GM19467 (cell line): ENCODE measurements around the gene BOD1L1.

Source experiments
- ATAC-seq: cut with Tn5 transposase; IDR thresholded peaks from one replicate; pipeline ENCODE4 v1.9.1; 2021; ENCODE audit warnings: mild to moderate bottlenecking, moderate library complexity; ENCODE audit not compliant: unreplicated experiment

The BOD1L1 gene

DNA sequence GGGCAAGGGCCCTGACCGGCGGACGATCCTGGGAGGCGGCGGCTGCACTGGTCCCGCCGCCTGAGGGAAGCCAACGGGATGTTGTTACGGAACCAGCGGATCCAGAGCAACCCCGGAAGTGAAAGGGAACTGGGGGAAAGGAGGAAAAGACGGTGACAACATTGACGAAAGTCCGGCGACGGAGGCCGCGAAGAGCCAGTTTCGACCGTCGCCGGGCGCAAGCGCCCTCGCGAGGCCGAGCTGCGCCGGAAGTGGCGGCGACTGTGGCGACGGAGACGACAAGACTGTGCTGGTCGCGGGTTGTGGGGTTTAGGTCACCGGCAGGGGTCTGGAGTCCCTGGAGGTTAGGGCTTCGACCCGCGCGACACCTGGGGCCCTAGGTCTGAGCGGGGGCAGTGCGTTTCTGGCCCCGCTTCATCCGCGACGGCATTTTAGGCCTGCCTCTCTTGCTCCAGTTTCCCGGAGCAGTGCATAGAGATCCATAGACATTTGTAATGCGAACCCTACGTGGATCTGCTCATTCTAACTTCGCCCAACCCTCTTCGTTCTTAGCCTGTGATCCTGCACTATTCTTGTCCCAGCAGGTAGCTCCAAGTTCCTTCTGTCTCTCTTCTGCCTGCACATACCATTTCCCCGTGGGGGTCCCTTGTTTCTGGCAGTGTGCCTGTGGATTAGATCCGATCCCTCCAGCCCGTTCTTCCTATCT is at the start of gene BOD1L1:
BOD1L1 (minus strand) TSS at position 120 of the 706 bp plus-strand sequence. CDS start 138 bp downstream, outside the sequence.
- peak; percentile 94 for ATAC-seq

DNA sequence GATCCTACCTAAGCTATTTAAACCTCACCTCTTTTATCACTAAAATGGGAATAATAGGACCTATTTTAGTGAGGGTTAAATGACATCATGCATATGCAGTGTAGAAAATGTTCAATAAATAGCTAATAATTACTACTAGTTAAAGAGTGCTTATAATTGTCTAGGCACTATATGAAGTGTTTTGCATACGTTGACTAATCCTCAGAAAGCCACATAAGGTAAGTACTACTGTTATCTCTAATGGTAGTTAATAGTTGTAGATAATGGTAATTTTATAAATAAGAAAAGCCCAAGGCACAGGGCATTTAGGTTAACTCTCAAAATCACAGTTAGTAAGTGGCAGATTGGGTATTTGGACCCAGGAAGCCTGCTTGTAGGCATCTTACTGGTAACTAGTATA is 47.4 kb upstream of the BOD1L1 start:
- ATAC-seq, result no peak

DNA sequence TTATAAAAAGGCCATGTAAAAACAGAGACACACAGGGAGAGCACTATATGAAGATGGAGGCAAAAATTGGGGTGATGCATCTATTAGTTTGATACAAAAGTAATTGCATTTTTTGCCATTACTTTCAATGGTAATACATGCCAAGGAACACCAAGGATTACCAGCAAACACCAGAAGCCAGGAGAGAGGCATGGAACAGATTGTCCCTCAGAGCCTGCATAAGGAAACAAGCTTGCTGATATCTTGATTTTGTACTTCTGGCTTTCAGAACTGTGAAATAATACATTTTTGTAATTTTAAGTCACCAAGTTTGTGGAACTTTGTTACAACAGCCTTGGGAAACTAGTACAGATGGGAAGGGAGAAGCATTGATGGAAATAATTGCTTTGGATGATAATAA is 45.6 kb upstream of the BOD1L1 start:
- no peak for ATAC-seq

DNA sequence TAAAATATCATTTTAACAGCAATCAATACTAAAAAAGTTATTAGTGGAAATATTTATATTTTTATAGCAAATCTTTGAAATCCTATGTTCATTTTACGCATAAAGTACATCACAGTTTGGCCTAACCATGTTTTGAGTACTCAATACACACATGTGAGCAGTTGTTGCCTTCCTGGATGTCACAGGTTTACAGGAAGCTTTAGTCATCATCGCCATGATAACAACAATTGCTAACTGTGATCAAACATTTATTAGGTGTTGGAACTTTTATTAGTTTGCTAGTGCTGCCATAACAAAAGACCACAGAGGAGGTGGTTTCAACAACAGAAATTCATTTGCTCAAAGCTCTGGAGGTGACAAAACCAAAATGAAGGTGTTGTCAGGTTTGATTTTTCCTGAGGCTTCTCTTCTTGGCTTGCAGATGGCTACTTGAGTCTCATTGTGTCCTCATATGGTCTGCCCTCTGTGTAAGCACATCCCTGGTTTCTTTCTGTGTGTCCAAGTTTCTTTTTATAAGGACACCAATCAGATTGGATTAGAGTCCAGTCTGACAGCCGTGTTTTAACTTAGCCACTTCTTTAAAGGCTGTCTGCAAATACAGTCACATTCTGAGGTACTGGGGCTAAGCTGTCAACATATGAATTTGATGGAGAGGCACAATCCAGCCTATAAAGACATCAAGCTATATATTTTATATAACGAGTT is 43.1 kb upstream of the BOD1L1 start:
- ATAC-seq, result no peak

DNA sequence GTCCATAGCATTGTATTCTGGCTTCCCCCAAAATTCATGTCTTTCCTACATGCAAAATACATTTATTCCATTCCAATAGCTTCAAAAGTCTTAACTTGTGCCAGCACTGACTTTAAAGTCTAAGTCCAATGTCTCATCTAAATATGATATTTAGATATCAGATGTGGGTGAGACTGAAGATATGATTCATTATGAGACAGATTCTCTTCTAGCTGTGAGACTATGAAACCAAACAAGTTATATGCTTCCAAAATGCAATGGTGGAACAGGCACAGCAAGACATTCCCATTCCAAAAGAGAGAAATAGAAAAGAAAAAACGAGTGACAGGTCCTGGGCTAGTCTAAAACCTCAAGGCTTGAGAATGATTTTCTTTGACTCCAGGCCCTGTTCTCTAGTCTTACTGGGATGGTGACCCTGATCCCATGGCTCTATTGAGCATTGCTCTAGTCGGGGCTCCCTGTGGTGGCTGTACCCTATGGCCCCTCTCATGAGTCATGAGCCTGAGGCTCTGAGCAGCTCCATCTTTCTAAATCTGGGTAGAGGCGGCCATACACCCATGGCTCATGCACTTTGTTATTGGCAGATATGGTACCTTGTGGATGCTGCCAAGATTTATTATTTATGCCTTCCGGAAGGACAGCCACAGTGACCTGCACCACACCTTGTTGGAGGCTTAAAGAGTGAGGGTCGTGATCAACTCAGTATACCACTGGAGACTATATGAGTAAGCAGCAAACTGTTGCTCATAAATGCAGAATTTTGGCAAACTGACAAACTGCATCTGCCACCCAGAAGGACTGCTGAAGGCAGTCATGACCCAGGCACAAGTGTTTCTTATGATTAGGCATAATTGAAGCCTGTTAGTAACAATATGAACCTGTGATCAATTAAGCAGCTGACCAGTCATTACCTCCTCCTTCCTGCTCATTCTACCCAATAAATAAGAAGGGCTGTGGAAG is 38.5 kb upstream of the BOD1L1 start:
- ATAC-seq, result no peak

DNA sequence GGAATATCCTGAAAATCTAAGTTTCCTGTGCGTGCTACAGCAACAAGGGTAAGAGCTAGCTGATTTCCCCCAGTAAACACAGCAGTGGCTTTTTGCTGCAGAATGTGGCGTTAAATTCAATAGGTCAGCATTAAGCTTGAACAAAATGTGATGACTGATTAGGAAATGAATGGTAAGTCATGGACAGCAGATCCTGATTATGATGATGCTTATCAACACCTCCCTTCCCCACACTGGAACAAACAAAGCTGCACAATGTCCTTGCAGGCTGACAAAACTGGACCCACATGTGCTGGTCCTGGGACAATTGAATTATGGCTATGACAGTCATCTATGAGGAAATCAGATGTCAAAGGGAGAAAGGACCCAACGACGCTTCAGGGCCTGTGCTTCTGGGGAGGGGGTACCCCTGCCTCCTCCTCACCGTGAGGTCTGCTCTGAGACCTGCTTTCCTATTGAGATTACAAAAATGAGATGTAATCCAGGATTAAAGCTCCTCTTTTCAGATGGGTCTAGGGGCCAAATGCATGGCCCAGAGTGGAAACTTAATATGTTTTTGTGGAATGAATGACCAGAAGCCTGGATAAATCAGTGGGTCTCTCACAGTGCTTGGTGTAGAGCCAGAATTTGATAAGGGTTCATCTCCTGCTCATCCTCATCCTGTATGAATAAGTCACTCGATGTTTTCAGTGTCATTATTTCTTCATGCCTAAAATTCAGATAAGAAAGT is 32.0 kb upstream of the BOD1L1 start:
- no peak for ATAC-seq

DNA sequence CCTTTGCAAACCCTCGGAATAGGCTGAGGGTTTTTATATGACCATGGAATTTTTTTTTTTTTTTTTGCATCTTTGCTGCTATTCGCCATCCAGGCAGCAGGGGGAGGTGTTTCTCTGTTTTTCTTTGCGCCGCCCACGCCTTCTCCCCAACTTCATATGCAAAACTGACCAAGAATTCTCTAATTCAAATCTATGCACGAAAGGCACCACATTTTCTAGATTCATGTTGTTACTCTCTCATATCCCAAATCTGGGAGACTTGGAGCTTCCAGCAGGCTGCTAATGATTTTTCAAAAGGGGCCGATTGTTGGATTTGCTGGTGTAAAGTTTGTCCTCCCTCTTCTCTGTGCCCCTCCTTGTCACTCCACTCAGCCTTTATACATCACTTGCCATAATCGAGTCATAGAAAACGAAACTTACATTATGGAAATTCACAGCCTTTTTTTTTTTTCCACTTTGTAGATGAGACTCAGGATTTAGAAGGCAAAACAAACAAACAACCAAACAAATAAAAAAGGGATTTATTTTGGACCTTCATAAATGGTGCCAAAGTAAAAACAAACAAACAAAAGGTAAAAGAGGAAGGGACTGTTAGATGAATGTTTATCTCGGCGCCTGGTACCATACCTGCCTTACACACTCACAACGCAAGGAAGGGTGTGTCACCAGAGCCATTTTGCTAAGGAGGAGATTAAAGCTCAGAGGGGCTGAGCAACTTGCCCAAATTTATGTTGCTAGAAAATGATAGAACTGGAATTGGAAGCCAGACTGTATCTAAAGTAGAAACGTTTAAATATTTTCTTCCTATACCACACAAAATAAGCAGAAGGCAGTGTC is 29.3 kb upstream of the BOD1L1 start:
- no peak for ATAC-seq

DNA sequence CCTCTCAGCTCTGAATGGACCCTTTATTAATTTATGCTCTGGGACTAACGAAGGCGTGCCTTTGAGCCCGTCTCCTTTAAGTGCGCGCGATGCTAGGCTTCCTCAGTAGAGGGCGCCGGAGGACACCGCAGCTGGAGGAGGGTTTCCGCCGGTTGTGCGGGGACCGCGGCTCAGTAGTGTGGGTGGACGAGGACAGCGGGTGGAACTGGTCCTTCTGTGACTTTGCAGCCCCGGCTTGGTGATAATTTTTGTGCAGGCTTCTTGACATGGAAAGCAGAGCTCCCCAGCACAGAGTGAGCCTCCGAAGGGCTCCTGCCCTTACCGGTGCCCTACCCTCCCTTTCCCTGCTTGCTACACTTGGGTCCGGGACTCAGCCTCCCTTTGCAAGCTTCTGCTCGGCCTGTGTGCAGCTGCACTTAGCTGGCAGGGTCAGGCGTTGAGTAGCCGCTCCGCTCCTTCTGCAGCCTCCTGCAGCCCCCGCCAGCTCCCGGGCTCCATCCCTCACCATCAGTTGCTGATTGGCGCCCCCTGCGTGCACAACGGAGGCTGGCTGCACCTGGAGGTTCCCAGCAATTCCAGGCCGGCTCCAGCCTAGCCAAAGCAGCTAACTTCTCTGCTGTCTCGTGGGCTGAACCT is 26.8 kb upstream of the BOD1L1 start:
- ATAC-seq, result peak; percentile 90

DNA sequence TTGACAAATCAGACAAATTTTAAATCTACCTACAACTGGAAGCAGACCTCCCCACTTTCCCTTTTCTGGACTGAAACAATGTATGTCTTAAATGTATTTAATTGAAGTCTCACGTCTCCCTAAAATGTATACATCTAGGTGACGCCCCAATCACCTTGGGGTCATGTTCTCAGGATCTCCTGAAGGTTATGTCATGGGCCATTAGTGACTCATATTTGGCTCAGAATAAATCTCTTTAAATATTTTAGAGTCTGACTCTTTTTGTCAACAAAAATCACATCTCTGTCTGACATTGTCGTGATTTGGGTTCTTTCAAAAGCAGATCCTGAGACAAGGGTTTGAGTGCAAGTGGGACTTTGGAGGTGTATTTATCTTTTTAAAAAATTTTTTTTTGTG is 26.2 kb upstream of the BOD1L1 start:
- no peak for ATAC-seq

DNA sequence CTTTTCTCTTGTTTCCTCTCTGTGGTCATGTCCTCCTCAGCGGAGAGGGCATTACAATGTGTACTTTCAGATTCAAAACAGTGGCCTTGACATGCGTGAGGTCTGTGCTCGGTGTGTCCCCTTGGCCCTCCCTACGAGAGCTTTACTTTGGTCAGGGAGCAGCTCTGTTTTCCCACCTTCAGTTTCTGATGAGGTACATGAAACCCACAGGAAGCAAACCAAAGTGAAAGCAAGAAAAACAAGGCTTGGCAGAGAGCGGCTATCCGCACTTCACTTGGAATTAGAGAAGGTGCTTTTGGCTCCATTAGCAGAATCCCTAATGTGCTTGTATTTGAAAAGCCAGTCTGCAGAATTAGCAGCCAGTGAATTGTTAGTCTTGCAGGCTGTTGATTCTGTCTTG is 19.5 kb upstream of the BOD1L1 start:
- ATAC-seq, result no peak

DNA sequence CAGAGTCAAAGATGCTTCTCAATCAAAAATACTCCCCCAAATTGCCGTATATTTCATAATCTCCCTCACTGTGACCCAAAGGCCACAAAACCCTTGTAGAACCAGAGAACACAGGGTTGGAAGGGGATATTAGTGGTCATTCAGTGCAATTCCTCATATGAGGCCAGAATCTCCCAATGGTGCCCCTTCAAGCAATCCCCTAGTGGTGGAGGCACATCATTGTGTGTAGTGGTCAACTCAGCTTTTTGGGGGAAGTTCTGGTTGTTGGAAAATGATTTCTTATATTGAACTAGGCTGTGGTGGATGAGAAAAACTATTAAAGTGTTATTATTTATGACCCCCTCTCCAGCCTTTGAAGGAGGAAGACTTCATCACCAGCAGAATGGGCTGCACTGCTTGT is 17.6 kb upstream of the BOD1L1 start:
- ATAC-seq, result no peak

DNA sequence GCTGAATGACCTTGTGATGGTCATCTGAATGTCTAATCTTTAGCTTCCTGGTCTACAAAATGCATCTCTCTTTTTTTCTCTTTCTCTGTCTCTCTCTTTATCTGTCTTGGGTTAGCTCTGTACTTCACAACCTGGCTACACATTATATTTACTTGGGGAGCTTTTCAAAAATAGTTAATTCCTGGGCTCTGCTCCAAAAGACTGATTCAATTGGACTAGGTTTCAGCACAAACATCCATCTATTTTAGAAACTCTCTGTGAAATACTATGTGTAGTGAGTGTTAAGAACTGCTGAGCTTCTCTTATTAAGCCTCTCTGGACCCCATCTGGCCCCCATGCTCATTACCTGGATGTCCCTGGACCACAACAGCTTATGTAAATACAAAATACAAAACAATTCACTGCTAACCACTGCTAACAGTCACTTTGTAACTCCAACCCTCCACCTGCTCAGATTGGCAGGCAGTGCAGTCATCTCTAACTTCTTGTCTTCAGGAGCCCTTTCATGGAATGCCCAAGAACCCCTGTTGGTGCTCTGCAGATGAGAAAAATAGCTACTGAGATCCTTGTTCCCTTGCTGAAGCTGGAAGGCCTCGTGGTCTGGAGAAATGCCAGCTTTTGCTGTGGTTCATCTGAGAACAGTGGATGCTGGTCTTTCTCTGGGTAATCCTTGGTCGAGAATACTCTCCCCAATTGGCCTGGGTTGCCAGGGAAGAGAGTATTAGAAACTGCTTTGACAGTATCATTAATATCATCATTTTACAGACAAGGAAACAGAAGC is 14.8 kb upstream of the BOD1L1 start:
- ATAC-seq, result no peak

DNA sequence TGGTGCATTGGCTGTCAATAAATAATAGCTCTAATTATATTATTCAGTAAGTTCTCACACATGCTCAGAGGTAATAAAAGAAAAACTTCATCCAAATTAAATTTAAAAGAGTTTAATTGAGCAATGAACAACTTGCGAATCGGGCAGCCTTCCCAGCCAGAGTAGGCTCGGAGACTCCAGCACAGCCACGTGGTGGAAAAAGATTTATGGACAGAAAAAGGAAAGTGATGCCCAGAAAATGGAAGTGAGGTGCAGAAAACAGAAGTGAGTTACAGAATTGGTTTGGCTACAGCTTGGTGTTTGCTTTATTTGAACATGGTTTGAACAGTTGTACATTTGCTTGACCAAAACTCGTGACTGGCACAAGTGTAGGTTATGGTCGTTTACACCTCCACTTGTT is 13.6 kb upstream of the BOD1L1 start:
- no peak for ATAC-seq

DNA sequence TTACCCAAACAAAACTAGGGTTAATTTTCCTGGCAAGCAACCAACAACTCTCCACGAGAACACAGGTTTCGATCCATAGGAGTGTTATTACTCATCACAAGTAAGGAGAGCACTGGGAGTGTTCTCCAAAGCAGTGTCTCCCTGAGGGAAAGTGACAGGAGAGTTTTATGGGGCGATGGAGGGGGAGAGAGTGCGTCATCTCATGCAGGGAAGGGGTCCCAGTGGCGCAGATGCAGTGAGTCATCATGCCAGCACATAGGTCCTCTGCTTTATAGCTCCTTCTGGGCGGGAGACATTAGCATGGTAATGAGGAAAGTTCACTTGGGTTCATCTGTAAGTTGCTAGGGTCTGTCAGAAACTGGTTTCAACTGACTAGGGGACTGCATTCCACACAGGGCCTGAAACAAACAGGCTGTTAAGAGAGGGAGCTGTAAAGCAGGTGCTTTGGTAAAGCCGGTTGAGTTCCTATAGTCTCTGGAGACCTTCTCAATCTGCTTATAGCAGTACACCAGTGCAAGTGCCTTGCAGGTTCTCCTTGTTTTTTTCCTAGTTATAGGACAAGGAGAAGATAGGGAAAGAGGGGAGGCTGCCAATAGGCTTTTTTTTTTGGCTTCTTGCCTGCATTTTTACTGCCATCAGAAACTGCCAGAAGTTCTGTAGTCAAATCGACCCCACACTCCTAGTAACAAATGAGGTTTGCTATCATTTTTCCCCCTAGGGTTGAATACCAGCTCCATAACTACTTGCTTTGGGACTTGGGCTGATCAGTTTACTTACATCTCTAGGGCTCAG is 12.8 kb upstream of the BOD1L1 start:
- ATAC-seq, result no peak

DNA sequence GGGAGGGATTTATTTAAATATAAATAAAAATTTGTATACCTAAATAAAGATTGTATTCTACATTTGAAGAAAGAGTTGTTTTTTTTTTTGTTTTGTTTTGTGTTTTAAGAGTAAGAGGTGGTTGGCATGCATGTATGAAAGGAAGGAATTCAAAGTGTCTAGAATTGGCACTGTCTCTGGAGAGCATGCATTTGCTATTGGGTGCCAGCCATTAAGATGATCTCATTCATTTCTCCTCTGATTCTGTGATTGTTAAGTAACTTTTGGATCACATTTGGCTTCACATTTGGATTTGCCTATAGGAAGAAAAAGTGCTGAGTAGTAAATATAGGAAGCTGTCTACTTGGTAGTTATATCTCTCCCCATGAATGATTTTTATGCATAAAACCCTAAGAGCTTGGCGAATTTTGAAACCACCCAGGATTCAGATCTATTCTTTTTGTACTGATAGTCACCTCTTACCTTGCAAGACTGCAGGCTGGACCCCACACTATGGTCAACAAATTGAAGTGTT is 7.8 kb upstream of the BOD1L1 start:
- ATAC-seq, result no peak

DNA sequence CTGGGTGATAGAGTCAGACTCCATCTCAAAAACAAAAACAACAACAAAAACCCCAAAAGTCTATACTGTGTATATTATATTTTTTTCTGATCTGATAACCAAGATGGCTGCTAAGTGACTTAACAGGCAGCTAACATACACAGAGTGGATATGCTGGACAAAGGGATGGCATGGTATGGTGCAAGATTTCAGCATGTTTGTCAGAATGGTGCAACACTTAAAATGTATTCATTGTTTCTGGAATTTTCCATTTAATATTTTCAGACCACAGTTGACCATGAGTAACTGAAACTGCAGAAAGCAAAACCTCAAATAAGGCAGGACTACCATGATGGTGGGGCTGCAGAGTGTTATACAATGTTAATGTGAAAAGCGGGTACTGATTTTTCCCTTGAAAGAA is 6.1 kb upstream of the BOD1L1 start:
- no peak for ATAC-seq

DNA sequence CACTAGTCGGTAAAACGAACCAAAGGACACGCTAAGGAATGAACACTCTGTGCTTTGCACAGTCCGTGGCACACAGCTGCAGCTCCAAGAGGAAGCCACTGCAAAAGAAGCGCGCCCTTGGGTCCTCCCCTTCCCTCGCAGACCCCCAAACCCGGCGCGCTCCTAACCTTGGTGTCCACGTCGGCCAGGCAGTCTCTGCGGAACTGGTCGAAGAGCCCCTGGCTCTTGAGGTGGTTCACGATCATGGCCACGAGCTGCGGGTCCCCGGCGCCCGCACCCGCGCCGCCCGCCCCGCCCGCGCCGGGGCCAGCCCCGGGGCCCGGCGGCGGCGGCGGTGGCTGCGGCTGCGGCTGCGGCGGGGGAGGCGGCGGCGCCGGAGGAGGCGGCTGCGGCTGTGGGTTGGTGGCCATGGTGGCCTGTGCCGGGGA is 333 bp downstream of the BOD1L1 start:
- peak; percentile 21 for ATAC-seq
